ENCODE measurements around the gene PRKCE.

PRKCE gene

GRCh38 chr2:45769854-45770576, 118.5 kb downstream of the PRKCE start:
- no peak for TF ChIP-seq CTCF (IDR thresholded peaks at IDR 0.05; ENCODE audit: low read depth, low read length, missing control alignments)
- no peak for DNase-seq (ENCODE audit: low read depth)
- H3K4me3 ChIP-seq (ENCODE audit: low read depth, low read length): no peak overlapping the region

- H3K4me3 ChIP-seq (ENCODE audit: low read depth, low read length): no peak overlapping the region
- no peak for DNase-seq (ENCODE audit: low read depth)
- no peak for TF ChIP-seq CTCF (IDR thresholded peaks at IDR 0.05; ENCODE audit: low read depth, low read length, missing control alignments)
Observed at GRCh38 chr2:45770811-45771210, 119.3 kb downstream of the PRKCE start.

DNA sequence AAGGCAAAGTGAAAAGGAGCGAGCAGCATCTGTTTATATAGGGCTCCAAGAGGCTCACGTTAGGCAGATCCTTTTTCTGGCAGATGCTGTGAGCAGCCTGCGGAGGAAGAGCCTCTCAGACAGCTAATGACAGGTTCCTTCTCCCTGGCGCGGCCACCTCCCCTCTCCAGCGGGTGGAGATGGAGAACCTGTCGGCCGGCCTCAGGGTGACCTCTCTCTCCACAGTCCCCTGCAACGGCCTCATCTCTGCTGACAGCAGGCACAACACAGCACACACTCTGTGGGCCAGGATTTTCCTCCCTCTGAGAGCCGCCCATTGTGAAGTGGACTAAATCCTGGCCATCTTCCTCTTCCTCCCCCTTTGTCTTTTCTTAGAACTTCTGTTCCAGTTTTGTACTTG, 119.8 kb downstream of the PRKCE start:
- H3K4me3 ChIP-seq (ENCODE audit: low read depth, low read length): no peak overlapping the region
- no peak for TF ChIP-seq CTCF (IDR thresholded peaks at IDR 0.05; ENCODE audit: low read depth, low read length, missing control alignments)
- DNase-seq (ENCODE audit: low read depth): no peak

DNA sequence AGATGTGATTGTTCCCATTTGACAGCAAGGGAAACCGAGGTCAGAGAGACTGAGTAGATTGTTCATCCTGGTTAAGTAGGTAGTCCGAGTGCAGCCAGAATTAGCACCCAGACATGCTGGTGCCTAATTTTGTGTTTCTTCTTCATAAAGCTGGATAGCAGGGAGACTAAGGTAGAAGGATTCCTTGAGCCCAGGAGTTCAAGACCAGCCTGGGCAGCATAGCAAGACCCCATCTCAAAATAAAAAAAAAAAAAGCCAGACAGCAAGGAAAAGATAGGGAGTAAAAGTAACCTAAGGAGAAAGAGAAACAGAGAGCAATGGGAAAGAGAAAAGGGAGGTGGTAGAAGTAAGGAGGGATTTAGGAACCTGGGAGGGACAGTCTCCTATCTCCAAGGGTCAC, 120.6 kb downstream of the PRKCE start:
- H3K4me3 ChIP-seq (ENCODE audit: low read depth, low read length): no peak overlapping the region
- no peak for TF ChIP-seq CTCF (IDR thresholded peaks at IDR 0.05; ENCODE audit: low read depth, low read length, missing control alignments)
- DNase-seq (ENCODE audit: low read depth): no peak

- no peak overlapping the region for H3K4me3 ChIP-seq (ENCODE audit: low read depth, low read length)
- no peak for DNase-seq (ENCODE audit: low read depth)
- TF ChIP-seq CTCF (IDR thresholded peaks at IDR 0.05; ENCODE audit: low read depth, low read length, missing control alignments): no peak
Observed at GRCh38 chr2:45773909-45774308, 122.4 kb downstream of the PRKCE start.

GRCh38 chr2:45774688-45775244, 123.3 kb downstream of the PRKCE start:
- H3K4me3 ChIP-seq (ENCODE audit: low read depth, low read length): no peak overlapping the region
- no peak for DNase-seq (ENCODE audit: low read depth)
- no peak for TF ChIP-seq CTCF (IDR thresholded peaks at IDR 0.05; ENCODE audit: low read depth, low read length, missing control alignments)
